Ascending aorta (tissue), 2 donors: ENCODE data around the gene ADRA2B. TPM values are rescaled to one million over a fixed set of nuclear protein-coding genes. Genes with fewer than 3 reads are reported as not detected.

ENCODE experiments used
- DNase-seq, 2 donors: peaks; one replicate each; pipeline ENCODE4 v3.0.0-alpha.2; 2019; ENCODE audit warnings: low spot score in 2 of 2
- H3K27ac ChIP-seq, 2 donors: fragments of 200-600 bp; sonication (generic); one replicate each; pipeline ENCODE4 v1.5.1; 2016 to 2017; ENCODE audit warnings: mild to moderate bottlenecking in 1 of 2
- H3K27me3 ChIP-seq: fragments of 200-600 bp; sonication (generic); one replicate; pipeline ENCODE4 v1.5.1; 2017
- H3K36me3 ChIP-seq, 2 donors: fragments of 200-600 bp; sonication (generic); one replicate each; pipeline ENCODE4 v1.5.1; 2016
- H3K4me1 ChIP-seq, 2 donors: fragments of 200-600 bp; sonication (generic); one replicate each; pipeline ENCODE4 v1.5.1; 2016 to 2017; ENCODE audit warnings: mild to moderate bottlenecking in 1 of 2
- H3K4me3 ChIP-seq, 2 donors: fragments of 200-600 bp; sonication (generic); one replicate each; pipeline ENCODE4 v1.5.1; 2016 to 2017; ENCODE audit warnings: mild to moderate bottlenecking in 1 of 2
- H3K9me3 ChIP-seq, 2 donors: fragments of 200-600 bp; sonication (generic); one replicate each; pipeline ENCODE4 v1.5.1; 2016
- intact Hi-C: fragments of 100-400 bp; cut with DNase I; formaldehyde crosslinking; loops from one replicate; pipeline ENCODE4 v1.15.1; 2023
- total RNA-seq: library from RNA; depleted of rRNA; stranded (reverse); fragments of >200 nt; gene quantifications from one replicate; pipeline ENCODE4 v1.1.0, GENCODE V29; 2016
- TF ChIP-seq, protein P1 (sequence below), 3 experiments: fragments of 200-600 bp in 2 of 3; fragments of 450-650 bp in 1 of 3; sonication (generic) in 2 of 3; IDR thresholded peaks; one replicate each; pipeline ENCODE4 v1.5.1; 2016 to 2019; ENCODE audit warnings: antibody characterized with exemption in 3 of 3, mild to moderate bottlenecking in 1 of 3, moderate library complexity in 1 of 3

The ADRA2B gene
- total RNA-seq, 1 donor from 2014 or later, result 9.4 TPM

DNA sequence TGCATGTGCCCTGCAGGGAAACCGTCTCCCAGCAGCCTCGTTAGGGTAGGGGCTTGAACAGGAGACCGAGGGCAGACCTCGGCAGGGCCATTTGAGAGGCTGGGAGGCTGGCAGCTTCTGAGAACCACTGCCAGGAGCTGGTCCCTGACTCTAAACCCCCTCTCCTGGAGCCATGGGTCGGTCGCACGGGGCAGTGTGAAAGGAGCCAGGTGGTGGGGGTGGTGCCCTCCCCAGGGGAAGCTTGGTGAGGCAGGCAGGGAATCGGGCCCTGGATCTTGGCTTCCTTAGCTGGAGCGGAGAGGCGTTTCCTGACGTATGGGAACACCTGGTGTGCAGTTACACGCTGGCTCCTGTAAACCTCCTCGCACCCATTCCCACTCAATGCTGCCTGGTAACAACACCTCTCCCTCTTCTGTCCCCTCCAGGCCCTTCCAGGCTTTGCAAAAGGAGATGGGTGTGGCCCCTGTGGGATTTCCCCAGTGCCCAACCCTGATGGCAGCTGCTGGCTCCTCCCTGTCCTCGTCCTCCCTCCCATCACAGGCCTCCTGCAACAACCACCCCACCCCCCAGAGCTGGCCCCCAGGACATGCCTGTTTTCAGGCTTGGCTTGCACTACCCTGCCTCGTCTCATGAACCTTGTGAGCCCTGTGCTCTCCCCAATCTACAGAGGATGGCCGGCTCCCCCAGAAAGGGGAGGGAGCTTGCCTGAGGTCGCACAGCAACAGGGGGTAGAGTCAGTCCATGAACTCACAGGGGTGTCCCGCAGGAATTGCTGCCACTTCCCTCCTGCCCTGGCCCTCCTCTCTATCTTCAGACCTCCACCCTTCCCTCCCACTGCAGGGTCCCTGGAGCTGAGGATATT lies 24.4 kb downstream of the ADRA2B start:
- H3K36me3 ChIP-seq, result no peaks in the 10 kb centered on the region
- no peaks in the 10 kb centered on the region for H3K27me3 ChIP-seq

DNA sequence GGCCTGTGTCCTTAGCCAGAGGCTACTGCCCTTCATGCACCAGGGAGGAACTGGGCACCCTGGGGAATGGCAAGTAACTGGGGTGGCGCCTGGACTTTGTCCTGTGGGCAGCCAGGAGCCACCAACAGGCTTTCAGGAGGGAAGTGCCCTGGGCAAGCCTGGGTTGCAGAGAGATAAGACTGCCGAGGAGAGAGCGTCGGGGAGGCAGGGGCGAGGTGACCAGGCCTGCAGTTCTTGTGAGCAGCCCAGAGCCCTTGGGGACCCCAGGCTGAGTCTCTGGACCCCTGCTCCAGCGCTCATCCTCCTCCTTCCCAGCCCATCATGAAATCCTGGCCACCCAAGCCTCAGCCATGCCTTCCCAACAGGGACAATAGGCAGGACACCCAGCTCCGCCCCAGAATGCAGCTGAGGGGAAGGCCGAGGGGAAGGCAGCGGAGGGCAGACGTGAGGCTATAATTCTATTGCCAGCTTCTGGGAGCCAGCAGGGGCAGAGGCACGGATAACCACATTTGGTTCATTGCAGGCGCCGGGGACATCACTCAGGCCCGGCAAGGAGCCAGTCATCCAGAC lies 25.1 kb downstream of the ADRA2B start:
- Histone ChIP-seq H3K36me3 (no peaks in the 10 kb centered on the region), H3K4me1 (no peaks in the 10 kb centered on the region), H3K4me3 (no peak overlapping the region), H3K9me3 (no peaks in the 10 kb centered on the region), H3K27ac (no peak overlapping the region), H3K27me3 (no peaks in the 10 kb centered on the region)
- TF ChIP-seq, protein P1, sequence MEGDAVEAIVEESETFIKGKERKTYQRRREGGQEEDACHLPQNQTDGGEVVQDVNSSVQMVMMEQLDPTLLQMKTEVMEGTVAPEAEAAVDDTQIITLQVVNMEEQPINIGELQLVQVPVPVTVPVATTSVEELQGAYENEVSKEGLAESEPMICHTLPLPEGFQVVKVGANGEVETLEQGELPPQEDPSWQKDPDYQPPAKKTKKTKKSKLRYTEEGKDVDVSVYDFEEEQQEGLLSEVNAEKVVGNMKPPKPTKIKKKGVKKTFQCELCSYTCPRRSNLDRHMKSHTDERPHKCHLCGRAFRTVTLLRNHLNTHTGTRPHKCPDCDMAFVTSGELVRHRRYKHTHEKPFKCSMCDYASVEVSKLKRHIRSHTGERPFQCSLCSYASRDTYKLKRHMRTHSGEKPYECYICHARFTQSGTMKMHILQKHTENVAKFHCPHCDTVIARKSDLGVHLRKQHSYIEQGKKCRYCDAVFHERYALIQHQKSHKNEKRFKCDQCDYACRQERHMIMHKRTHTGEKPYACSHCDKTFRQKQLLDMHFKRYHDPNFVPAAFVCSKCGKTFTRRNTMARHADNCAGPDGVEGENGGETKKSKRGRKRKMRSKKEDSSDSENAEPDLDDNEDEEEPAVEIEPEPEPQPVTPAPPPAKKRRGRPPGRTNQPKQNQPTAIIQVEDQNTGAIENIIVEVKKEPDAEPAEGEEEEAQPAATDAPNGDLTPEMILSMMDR (IDR thresholded peaks at IDR 0.05), result no peak
- intact Hi-C loops, result no loop called here
- no peak for DNase-seq

More for the DNA sequence above, 24.4 kb downstream of the ADRA2B start:
- Histone ChIP-seq H3K9me3 (no peaks in the 10 kb centered on the region), H3K27ac (no peak overlapping the region), H3K4me1 (no peaks in the 10 kb centered on the region), H3K4me3 (no peak overlapping the region)
- DNase-seq, result no peak
- TF ChIP-seq, protein P1 (IDR thresholded peaks at IDR 0.05), result no peak
- intact Hi-C loops, result no loop called here

DNA sequence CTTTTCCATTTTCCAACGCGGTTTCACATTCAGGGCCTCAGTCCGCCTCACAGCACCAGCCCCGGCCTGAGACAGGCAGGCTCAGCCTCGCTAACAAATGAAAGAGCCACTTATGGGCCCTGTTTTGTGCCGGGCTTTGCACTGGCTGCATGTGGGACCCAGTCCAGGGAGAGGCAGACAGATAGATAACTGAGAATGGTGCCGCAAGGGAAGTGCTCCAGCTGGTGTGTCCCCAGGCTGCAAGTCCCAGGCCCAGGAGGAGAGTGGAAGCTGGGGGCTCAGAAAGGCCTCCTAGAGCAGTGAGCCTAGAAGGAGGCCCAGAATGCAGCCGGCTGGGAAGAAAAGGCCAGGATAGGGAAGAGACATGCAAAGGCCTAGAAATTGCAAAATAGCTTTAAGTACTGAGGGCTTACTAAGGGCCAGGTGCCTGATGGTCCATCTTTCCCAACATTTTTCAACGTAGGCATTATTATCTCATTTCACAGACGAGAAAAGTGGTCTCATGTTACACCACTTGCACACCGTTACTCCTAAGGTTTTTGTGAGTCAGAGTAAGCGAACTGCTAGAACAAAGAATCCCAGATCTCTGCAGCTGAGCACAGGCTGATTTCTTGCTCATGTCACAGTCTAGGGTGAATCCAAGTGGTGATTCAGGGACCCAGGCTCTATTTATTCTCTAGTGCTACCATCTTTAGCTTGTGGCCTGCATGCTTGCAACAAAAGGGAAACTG lies 26.0 kb downstream of the ADRA2B start:
- TF ChIP-seq, protein P1 (IDR thresholded peaks at IDR 0.05), result no peak
- no peak overlapping the region for H3K27ac ChIP-seq
- intact Hi-C loops, result no loop called here
- H3K36me3 ChIP-seq, result no peaks in the 10 kb centered on the region
- H3K4me3 ChIP-seq, result no peak overlapping the region
- H3K4me1 ChIP-seq, result no peaks in the 10 kb centered on the region
- no peaks in the 10 kb centered on the region for H3K9me3 ChIP-seq
- no peaks in the 10 kb centered on the region for H3K27me3 ChIP-seq
- no peak for DNase-seq

DNA sequence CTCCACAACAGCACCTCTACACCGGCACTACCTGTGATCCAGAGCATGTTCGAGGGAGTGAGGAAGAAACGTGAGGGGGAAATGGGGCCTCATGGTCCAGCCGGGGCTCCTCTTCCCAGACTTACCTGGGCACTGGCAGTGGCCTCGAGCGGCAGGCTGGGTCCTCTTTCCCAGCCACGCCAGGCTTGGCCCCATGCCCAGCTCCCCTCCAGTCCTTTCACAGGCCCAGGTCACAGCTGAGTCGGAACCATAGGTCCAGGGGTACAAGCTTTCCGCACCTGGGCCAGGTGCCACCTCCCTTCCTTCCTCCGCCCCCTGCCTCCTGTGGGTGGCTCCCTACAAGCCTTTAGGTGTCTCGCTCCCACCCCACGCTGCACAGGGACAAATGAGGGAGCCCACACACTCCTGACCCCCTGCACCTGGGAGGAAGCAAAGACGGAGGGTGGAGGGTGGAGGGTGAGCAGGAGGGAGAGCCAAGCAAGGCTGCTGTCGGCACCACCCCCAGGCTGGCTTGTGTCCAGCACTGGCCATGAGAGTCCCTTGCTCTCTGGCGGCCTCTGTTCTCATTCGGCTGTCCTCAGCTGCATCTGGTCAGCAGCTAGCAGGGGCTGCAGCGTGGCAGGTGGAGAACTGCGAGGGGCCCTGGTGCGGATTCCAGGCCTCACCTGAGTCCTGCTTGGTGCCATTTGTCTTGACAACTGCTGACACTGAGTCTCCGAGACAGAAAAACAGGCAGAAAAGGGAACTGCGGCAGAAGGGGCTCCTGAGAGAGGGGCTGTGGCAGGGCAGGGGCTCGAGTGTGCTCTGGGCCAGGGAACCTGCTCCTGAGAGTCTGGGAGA lies 26.8 kb downstream of the ADRA2B start:
- H3K27ac ChIP-seq, result no peak overlapping the region
- TF ChIP-seq, protein P1 (IDR thresholded peaks at IDR 0.05), result no peak
- H3K4me1 ChIP-seq, result no peaks in the 10 kb centered on the region
- intact Hi-C loops, result no loop called here
- H3K36me3 ChIP-seq, result no peaks in the 10 kb centered on the region
- no peaks in the 10 kb centered on the region for H3K9me3 ChIP-seq
- H3K27me3 ChIP-seq, result no peaks in the 10 kb centered on the region
- DNase-seq, result no peak
- no peak overlapping the region for H3K4me3 ChIP-seq
